HG03575 (cell line): ENCODE results near the gene RAB40A.
A peak's percentile ranks its signal among the peaks of the same experiment; 100 is the strongest.

Experiments
- ATAC-seq: cut with Tn5 transposase; IDR thresholded peaks from one replicate; pipeline ENCODE4 v1.9.1; 2021; ENCODE audit not compliant: unreplicated experiment, insufficient number of reproducible peaks, low FRiP score; ENCODE audit errors: extremely low read depth

Gene RAB40A

DNA sequence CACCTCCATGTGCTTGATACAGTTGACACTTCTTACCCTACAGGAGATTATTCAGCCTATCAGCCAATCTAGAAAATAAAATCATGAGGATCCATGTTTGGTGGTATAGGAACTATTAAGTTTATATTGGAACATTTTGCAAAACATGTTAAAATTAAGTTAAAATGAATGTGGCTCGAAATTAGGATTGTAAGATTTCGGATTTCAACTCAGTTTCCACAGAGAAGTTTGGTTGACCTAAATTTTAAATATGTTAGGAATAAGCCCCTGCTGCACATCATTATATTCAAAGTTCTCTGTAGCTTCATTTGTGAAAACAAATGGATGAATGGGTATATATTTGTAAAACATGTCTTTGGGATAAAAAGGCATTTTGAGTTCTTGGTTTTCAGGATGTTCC, at the start of gene RAB40A:
TSS of gene RAB40A (minus strand) at position 101 of the 400 bp plus-strand sequence. CDS start 18,733 bp downstream, outside the sequence.
- ATAC-seq, result no peak

DNA sequence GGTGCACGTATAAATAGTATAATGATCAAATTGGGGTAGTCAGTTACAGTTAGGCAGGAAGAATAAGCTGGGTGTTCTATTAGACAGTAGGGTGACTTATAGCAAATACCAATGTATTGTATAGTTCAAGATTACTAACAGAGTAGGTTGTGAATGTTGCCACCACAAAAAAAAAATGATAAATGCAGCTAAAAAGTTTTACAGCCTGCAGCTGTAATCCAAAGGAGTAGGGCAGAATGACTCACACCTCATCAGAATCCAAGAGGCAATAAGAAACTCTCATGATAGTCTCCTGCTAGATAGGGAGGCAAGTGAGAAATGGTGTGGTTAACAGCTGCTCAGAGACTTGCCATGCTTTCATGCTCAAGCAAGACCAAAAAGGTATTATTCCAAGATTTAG, 46.5 kb upstream of the RAB40A start:
- no peak for ATAC-seq

DNA sequence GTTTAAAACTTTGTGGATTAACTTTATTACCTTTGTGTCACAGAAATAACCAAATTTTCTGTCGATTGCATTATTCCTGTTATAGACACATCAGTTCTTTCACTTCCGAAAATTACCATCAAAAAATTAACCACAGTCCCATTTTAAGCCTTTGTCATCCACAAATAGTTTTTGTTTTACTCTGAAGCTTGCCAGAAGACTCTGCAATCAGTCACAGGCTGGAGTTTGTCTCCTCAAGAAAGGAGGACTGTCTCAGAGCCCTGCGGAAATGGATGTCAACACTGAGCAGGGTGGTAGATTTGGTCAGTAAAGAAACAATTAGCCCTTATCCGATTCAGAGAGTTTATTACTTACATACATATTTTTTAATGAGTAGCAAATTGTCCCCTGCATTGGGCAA, 45.9 kb upstream of the RAB40A start:
- no peak for ATAC-seq

DNA sequence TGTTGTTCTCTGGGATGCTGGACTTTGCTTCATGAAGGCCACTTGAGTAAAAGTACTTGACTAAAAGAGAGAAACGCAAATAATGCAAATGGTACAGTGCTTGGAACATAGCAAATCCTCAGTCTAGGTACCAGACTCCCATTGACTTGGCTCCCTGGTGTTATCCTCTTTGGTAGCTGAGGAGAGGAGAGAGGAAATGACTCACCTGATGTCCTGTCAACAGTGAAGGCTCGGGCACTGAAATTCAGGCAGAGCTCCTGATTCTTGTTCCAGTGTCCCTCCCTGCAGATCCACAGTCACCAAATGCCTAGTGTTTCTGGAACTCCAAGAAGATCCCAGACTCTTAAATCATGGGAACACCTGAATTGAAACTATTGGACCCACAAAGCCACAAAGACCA, 43.5 kb upstream of the RAB40A start:
- no peak for ATAC-seq

DNA sequence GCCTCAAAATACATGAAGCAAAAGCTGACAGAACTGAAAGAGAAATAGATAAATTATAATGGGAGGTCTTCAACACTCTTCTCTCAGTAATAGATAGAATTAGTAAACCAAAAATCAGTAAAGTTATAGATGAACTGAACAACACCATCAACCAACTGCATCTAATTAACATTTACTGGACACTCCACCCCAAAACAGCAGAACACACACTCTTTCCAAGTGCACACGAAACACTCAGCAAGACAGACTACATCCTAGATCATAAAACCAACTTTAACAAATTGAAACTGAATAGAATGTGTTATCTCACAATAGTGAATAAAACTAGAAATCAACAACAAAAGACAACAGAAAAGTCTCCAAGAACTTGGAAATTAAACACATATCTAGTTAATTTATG, 41.0 kb upstream of the RAB40A start:
- ATAC-seq, result no peak

DNA sequence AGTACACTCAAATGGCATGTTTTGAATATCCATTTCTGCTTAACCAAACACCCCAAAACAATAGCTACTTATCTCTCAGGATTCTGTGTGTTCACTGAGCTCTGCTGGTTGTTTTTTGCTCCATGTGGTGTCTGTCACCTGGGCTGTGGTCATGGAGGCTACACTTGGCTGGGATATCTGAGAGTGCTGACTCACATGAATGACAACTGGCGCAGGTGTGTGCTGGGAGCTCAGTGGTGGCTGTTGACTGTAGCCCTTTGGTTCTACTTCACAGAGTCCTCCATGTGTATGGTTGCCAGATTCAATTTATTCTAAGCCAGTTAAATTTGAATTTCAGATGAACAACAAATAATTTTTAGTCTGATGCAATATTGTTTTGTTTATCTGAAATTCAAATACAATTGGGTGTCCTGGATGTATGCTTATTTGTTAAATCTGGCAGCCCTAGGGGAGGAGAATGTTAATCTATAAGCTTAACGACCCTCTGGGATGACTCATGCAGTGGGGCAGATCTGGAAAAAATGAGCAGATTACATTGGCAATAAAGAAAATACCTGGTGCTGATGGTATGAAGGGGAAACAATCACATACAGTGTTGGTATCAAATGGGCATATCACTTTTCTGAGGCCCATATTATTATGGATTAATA, 37.8 kb upstream of the RAB40A start:
- no peak for ATAC-seq

DNA sequence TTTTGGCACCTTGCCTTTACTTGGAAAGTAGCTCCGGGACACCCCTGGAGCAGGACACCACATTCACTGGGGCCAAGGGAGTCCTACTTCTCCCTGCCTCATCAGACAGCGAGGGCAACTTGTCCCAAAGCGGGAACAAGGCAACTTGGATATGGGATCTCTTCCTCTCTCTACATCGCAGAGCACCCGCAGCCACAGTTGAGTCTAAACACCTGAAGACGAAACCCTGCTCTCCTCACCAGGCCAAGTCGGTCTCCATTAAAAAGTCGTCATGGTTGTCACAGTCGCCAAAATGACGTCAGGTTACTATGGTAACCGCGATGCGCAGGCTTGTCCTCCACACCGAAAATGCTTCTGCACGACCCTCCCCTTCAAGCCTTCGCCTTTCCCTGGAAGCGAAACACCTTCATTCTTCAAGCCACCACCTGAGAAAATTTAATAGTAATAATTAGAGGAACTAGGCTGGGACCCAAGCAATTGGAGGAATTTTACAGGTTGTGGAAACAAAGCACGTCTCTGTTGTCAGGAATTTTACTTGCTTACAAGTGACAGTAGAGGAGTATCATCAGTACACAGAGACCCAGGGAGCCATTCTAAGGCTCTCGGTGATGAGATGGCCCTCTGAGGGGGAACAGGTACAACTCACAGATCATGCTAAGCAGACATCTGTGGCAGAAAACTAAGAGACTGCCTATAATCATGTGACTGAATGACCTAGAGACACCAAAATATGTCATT, 35.6 kb upstream of the RAB40A start:
- ATAC-seq, result peak; percentile 84

DNA sequence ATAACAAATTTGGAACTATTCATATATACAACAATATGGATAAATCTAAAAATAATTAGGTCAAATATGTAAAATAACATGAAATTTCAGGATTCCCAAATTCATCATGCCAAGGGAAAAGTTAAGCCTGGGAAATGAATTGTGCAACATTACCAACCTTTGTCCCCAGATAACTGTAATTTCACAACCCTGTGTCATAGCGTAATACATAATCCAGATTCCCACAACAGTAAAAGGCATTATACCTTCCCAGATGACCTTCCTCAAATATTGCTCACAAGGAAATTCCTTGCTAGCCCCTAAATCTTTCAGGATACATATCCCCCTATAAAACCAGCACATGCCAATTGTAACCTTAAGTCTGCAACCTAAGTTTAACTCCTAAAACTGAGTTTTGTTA, 32.9 kb upstream of the RAB40A start:
- no peak for ATAC-seq

GRCh38 chrX:103550415-103551051, 31.2 kb upstream of the RAB40A start:
- ATAC-seq, result no peak

DNA sequence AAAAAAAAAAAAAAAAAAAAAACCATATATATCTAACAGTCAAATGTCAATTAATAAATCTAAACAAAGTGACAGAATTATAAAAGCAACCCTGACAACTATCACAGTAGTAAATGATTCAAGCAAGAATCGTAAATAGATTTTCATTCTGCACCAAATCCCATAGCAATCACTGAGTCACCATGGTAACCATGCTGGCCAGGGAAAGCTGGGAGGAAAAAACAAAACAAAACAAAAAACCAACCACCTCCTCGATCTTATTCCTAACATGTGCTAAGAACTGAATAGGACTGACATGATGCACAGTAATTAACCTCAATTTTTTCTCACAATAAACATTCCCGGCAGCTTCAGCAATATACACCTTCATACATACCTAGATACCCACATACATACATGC, 30.6 kb upstream of the RAB40A start:
- no peak for ATAC-seq

- ATAC-seq, result no peak
Observed at GRCh38 chrX:103540145-103540544, 20.9 kb upstream of the RAB40A start.

- no peak for ATAC-seq
Observed at GRCh38 chrX:103539695-103540094, 20.4 kb upstream of the RAB40A start.

GRCh38 chrX:103538728-103539127, 19.4 kb upstream of the RAB40A start:
- no peak for ATAC-seq

GRCh38 chrX:103537871-103538387, 18.6 kb upstream of the RAB40A start:
- ATAC-seq, result no peak

- ATAC-seq, result no peak
Observed at GRCh38 chrX:103536732-103537131, 17.4 kb upstream of the RAB40A start.

DNA sequence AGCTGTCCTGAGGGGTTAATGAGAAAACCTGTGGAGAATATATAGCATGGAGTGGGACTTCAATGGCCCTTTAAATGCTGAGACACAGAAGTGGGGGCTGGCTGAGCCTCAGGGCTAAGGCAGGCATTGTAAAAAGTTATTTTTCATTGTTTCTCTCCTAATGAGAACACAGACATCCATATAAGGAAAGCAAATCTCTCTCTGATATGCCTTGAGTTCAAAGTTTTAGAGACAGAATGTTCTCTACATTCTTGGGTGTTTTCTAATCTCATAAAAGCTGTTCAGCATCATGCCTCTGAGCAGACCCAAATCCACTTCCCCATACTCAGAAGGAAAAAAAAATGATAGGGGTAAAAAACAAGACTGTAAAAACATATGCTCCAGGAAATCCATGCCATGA, 16.8 kb upstream of the RAB40A start:
- no peak for ATAC-seq

DNA sequence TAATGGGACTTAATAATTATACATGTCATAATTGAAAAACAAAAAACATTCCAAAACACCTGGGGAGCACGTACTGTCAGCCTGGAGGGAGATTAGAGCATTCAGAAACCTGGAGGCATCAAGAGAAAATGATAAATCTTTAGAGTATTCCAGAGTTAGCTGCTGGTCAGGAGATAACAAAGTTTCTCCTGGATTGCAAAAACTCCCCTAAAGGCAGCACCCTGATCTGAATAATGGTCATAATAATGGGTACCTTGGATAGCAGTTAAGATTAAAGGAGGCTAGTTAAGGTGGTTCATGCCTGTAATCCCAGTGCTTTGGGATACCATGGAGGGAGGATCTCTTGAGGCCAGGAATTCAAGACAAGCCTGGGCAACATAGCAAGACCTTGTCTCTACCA, 15.9 kb upstream of the RAB40A start:
- ATAC-seq, result no peak

DNA sequence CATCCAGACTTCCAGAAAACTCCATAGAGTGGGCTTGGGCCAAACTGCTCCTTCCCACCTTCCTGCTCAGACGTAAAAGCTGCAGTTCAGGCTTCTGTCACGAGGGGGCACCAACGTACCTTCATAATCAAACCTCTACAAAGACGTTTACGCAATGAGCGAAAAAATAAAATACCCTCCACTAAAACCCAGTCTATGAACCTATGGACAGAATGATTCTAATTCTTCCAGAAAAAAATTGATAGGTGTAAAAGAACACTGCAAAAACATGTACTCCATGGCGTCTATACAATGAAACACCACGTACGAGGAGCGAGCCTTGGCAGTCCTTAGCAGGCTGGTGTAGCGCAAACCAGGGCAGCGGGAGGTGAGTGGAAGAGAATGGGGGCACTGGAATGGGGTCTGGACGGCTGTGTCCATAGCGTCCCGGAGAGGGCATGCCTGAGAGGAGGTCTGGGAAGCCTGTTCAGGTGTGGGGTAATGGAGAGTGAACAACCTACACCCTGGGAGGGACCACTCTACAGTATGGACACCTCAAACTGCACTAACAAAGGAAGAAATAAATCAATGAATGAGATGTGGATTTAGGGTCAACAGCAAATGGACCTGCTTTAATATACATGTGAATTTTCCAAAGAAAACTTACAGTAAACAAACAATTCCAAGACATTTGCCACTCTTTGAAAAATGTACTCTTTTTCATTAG, 14.4 kb upstream of the RAB40A start:
- no peak for ATAC-seq

DNA sequence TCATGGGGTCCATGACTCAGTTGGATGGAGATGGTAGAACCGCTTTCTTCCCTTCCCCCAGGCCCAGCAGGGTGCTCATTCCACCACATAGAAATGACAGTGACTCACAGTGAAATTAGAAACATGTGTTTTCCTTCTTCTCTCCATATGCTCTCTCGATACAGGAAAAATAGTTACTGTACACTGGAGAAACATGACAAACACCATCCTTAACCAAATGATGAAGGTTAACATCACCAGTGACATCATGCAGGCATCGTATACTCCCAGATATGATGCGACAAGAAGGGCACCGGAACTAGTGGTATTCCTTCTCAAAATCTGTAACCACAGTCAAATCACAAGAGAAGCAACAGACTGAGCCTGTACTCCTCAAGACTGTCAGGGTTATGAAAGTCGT, 11.7 kb upstream of the RAB40A start:
- ATAC-seq, result no peak
